Kidney (tissue), 14 donors: ENCODE measurements around the gene FBN2. TPM values are rescaled to one million over a fixed set of nuclear protein-coding genes. Genes with fewer than 3 reads are reported as not detected.

ENCODE experiments used
- DNase-seq, 5 donors: peaks; one replicate each; pipeline ENCODE4 v3.0.0-alpha.2; 2013 to 2020
- FAIRE-seq: peaks from 2 replicates; lab custom pipeline; 2012; peaks lifted over from hg19 to GRCh38; lab: Jason Lieb, UNC
- H3K27ac ChIP-seq, 2 donors: one replicate each; pipeline ENCODE4 v1.7.0; 2013; ENCODE audit warnings: low read depth in 2 of 2, low read length in 2 of 2, inconsistent platforms in 1 of 2
- H3K27me3 ChIP-seq: one replicate; pipeline ENCODE4 v1.7.1; 2013; ENCODE audit warnings: low read length, inconsistent platforms; ENCODE audit not compliant: control insufficient read depth, insufficient read depth
- H3K36me3 ChIP-seq, 3 donors: one replicate each; pipeline versions ENCODE4 v1.7.0 to v1.7.1; 2013; ENCODE audit warnings: low read length in 3 of 3, control low read depth in 1 of 3, inconsistent platforms in 1 of 3; ENCODE audit not compliant: insufficient read depth in 3 of 3, control insufficient read depth in 2 of 3
- H3K4me1 ChIP-seq, 3 donors: one replicate each; pipeline versions ENCODE4 v1.7.0 to v1.7.1; 2013; ENCODE audit warnings: low read length in 3 of 3, inconsistent platforms in 1 of 3, low read depth in 1 of 3; ENCODE audit not compliant: control insufficient read depth in 2 of 3, insufficient read depth in 2 of 3
- H3K4me3 ChIP-seq, 3 donors: one replicate each; pipeline versions ENCODE4 v1.7.0 to v1.8.1; 2013; ENCODE audit warnings: low read length in 3 of 3, control low read depth in 1 of 3, inconsistent platforms in 1 of 3
- H3K9ac ChIP-seq, 3 donors: one replicate each; pipeline versions ENCODE4 v1.7.0 to v1.7.1; 2013; ENCODE audit warnings: low read length in 3 of 3, control low read depth in 1 of 3, inconsistent platforms in 1 of 3
- H3K9me3 ChIP-seq, 3 donors: one replicate each; pipeline versions ENCODE4 v1.7.0 to v1.7.1; 2013; ENCODE audit warnings: low read length in 3 of 3, control low read depth in 1 of 3, inconsistent platforms in 1 of 3; ENCODE audit not compliant: control insufficient read depth in 2 of 3, insufficient read depth in 1 of 3
- intact Hi-C: fragments of 100-400 bp; cut with DNase I; formaldehyde crosslinking; loops from one replicate; pipeline ENCODE4 v1.11.1; 2022
- polyA plus RNA-seq: library from polyadenylated mRNA; stranded (reverse); fragments of 350-450 nt; fragmentation: Illumina TruSeq; extraction: RNeasy Lipid Tissue Mini Kit (QIAGEN cat#74804); gene quantifications from one replicate; pipeline ENCODE4 v1.2.3, GENCODE V29; 2014; ENCODE audit warnings: low read depth, low replicate concordance; ENCODE audit not compliant: insufficient read depth
- total RNA-seq: library from RNA; stranded (reverse); fragmentation: NEBNext Ultra II Directional; extraction: Animal tissue kit (Norgen Biotek cat#: 25700); gene quantifications from one replicate; pipeline ENCODE4 v1.2.1, GENCODE V29; 2021
- TF ChIP-seq, protein P1 (sequence below): IDR thresholded peaks from 3 replicates; pipeline ENCODE4 v1.5.1; 2012; ENCODE audit warnings: mild to moderate bottlenecking, moderate library complexity, borderline replicate concordance; ENCODE audit not compliant: insufficient read depth; ENCODE audit errors: extremely low read depth
- donor health status: control.
- donor health status: control.
- donor health status: control.
- donor health status: control.
- donor health status: control.
- donor health status: DM: yes; HTN: yes; CAD: no.
- donor health status: Normal renal cell carcinoma (clear cell type).

The FBN2 gene
- total and polyA plus RNA-seq, 2 donors from 2014 or later: 0.11 to 1.0 TPM

DNA sequence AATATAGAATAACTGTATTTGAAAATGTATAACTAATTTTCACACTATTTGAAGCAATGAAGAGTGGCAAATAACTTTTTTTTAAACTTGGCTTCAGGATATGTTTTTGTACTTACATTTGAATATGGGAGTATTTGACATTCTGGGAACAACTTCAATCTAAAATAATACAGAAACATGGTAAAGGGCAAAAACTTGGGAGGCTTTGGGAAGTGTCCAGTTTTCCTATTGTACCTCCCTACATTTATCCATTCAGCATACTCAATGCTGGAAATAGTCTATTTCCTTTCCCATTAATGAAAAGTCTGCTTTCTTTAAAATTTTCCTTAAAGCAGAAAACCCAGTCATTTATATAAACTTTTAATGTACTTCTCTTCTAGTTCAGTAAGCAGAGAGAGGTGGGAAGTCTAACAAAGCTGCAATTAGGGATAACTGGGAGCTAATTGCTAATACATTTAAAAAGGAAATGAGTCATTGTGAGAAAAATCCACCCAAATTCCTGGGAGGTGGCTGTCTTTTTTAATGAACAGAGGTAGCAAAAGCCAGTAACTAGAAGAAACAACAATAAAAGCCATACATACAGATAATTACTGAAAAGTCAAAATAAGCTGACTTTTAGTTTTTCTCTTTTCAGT is 128.8 kb downstream of the FBN2 start:
- H3K4me1 ChIP-seq: no peaks in the 10 kb centered on the region
- H3K27ac ChIP-seq: no peak overlapping the region
- no peaks in the 10 kb centered on the region for H3K9me3 ChIP-seq
- no peaks in the 10 kb centered on the region for H3K27me3 ChIP-seq
- H3K36me3 ChIP-seq: no peaks in the 10 kb centered on the region
- FAIRE-seq: no peak
- TF ChIP-seq, protein P1, sequence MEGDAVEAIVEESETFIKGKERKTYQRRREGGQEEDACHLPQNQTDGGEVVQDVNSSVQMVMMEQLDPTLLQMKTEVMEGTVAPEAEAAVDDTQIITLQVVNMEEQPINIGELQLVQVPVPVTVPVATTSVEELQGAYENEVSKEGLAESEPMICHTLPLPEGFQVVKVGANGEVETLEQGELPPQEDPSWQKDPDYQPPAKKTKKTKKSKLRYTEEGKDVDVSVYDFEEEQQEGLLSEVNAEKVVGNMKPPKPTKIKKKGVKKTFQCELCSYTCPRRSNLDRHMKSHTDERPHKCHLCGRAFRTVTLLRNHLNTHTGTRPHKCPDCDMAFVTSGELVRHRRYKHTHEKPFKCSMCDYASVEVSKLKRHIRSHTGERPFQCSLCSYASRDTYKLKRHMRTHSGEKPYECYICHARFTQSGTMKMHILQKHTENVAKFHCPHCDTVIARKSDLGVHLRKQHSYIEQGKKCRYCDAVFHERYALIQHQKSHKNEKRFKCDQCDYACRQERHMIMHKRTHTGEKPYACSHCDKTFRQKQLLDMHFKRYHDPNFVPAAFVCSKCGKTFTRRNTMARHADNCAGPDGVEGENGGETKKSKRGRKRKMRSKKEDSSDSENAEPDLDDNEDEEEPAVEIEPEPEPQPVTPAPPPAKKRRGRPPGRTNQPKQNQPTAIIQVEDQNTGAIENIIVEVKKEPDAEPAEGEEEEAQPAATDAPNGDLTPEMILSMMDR: no peak
- H3K9ac ChIP-seq: no peak overlapping the region
- H3K4me3 ChIP-seq: no peak overlapping the region
- DNase-seq: no peak
- intact Hi-C loops: no loop called here

DNA sequence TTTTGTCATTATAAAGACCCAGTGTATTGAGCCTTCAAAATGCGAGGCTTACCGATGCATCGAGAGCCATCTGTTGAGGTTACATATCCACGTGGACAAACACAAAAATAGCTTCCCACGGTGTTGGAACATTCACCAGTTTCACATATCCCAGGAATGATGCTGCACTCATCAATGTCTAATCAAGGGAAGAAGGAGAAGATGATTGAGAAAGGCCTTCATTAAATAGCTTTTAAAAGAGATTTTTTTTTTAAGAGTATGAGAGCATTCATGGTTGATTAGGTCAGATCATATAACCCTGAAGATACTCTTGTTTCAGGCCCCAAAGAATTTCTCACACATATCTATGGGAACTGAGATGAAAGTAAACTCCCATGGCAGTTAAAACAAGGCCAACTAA is 129.4 kb downstream of the FBN2 start:
- intact Hi-C loops: no loop called here
- Histone ChIP-seq H3K9me3 (no peaks in the 10 kb centered on the region), H3K27me3 (no peaks in the 10 kb centered on the region), H3K4me3 (no peak overlapping the region), H3K27ac (no peak overlapping the region), H3K4me1 (no peaks in the 10 kb centered on the region), H3K36me3 (no peaks in the 10 kb centered on the region), H3K9ac (no peak overlapping the region)
- TF ChIP-seq, protein P1: no peak
- FAIRE-seq (no peak), DNase-seq (peak in 2 of 5 donors; percentile 23 to 29)

DNA sequence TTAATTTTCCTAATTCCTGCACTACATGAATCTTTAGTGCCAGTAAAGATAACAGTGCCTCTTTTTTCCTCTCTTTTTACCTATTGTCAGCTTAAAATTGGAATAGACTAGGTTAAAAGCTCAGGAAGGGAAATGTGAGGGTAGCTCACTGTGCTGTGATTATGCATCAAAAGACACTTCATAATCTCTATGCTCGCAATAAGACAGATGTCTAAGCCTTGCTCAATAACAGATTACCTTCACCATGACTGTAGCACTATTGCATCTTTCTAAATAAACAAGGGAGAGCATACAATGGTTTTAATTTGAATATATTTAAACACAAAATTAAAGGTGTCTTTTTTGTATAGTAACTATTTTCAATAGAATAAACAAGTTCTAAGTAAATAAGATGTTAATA is 130.1 kb downstream of the FBN2 start:
- FAIRE-seq (no peak), DNase-seq (no peak)
- Histone ChIP-seq H3K9ac (no peak overlapping the region), H3K4me1 (no peaks in the 10 kb centered on the region), H3K27me3 (no peaks in the 10 kb centered on the region), H3K4me3 (no peak overlapping the region), H3K9me3 (no peaks in the 10 kb centered on the region), H3K27ac (no peak overlapping the region), H3K36me3 (no peaks in the 10 kb centered on the region)
- intact Hi-C loops: no loop called here
- TF ChIP-seq, protein P1: no peak

DNA sequence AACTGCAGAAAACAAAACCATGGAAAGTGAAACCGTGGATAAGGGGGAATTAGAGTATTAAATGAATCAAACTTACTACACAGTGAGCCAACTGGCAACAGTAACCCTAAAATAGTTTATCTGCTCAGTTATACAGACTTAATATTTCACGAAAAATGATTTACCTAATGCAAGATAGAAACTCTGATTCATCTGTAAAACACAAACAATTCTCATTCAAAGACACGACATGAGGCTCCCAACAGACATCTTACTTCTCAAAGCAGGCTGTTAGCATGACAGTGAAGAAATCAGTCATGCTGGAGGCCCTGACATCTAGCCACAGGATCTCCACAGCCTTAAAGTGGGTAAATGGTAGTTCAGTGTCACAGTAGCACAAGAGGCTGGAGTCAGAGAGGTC is 131.2 kb downstream of the FBN2 start:
- TF ChIP-seq, protein P1: no peak
- Histone ChIP-seq H3K4me3 (no peak overlapping the region), H3K9ac (no peak overlapping the region), H3K4me1 (no peaks in the 10 kb centered on the region), H3K27me3 (no peaks in the 10 kb centered on the region), H3K27ac (no peak overlapping the region), H3K36me3 (no peaks in the 10 kb centered on the region), H3K9me3 (no peaks in the 10 kb centered on the region)
- FAIRE-seq: no peak
- no peak for DNase-seq
- intact Hi-C loops: no loop called here
